ENCODE results near the gene TMEM127.

GRCh38 chr2:96213379-96213778 is 52.4 kb downstream of the TMEM127 start:
- TF ChIP-seq POLR2A (IDR thresholded peaks at IDR 0.05) (no peak), CTCF (IDR thresholded peaks at IDR 0.05 in 4 of 5, conservative IDR thresholded peaks at IDR 0.05 in 1 of 5) (no peak)

Measured in gastrocnemius medialis (tissue), 4 donors.